Renal cortex interstitium (tissue), 11 donors: Measurements from ENCODE around the gene HEXIM1. TPM values are rescaled to one million over a fixed set of nuclear protein-coding genes. Genes with fewer than 3 reads are reported as not detected.

Source experiments
- DNase-seq, 11 donors: peaks; one replicate each; pipeline ENCODE4 v3.0.0-alpha.2; 2013; ENCODE audit warnings: low read depth in 9 of 11, low spot score in 4 of 11; ENCODE audit errors: extremely low read depth in 1 of 11
- polyA plus RNA-seq, 3 donors: library from polyadenylated mRNA; unstranded; fragments of 120-200 nt; gene quantifications; one replicate each; pipeline ENCODE4 v1.2.1, GENCODE V29; 2013; ENCODE audit not compliant: insufficient read length in 3 of 3

The HEXIM1 gene
- polyA plus RNA-seq, 3 donors: 37.1 to 44.9 (median 44.4) TPM

GRCh38 chr17:45136846-45137560 lies 11.3 kb upstream of the HEXIM1 start:
- no peak for DNase-seq

- DNase-seq: no peak
Measured at GRCh38 chr17:45137561-45138305, 10.5 kb upstream of the HEXIM1 start.

- DNase-seq: no peak
Measured at GRCh38 chr17:45138911-45139532, 9.3 kb upstream of the HEXIM1 start.

- no peak for DNase-seq
Measured at GRCh38 chr17:45139533-45139920, 8.7 kb upstream of the HEXIM1 start.

GRCh38 chr17:45143094-45143670 lies 5.1 kb upstream of the HEXIM1 start:
- DNase-seq: no peak

GRCh38 chr17:45143767-45144198 lies 4.5 kb upstream of the HEXIM1 start:
- DNase-seq: peak in 6 of 11 donors; percentile 62 to 79 (median 66)

GRCh38 chr17:45144199-45145034 lies 3.9 kb upstream of the HEXIM1 start:
- DNase-seq: peak in 2 of 11 donors; percentile 48 to 67

- no peak for DNase-seq
Measured at GRCh38 chr17:45145035-45145389, 3.3 kb upstream of the HEXIM1 start.

- no peak for DNase-seq
Measured at GRCh38 chr17:45146166-45146565, 2.1 kb upstream of the HEXIM1 start.

- DNase-seq: no peak
Measured at GRCh38 chr17:45146592-45146889, 1.7 kb upstream of the HEXIM1 start.

GRCh38 chr17:45146890-45147580 lies 1.2 kb upstream of the HEXIM1 start:
- DNase-seq: peak in 5 of 11 donors; percentile 54 to 80 (median 70)

- peak in 9 of 11 donors; percentile 88 to 96 (median 92) for DNase-seq
Measured at GRCh38 chr17:45147581-45148182, 593 bp upstream of the HEXIM1 start.

GRCh38 chr17:45149037-45149668 lies 878 bp downstream of the HEXIM1 start:
- DNase-seq: peak in 8 of 11 donors; percentile 81 to 90 (median 88)

GRCh38 chr17:45149669-45150664 lies 1.7 kb downstream of the HEXIM1 start:
- peak in 4 of 11 donors; percentile 62 to 70 (median 63) for DNase-seq

GRCh38 chr17:45150911-45151809 lies 2.9 kb downstream of the HEXIM1 start:
- no peak for DNase-seq
